Measurements from ENCODE around the gene FAM89A. TPM values are rescaled to one million over a fixed set of nuclear protein-coding genes. Genes with fewer than 3 reads are reported as not detected.

The FAM89A gene
- total and polyA plus RNA-seq, 9 of the 15 experiments (the other 6 are each of a cell fraction or from before 2014, with no cell fraction given), result 8.7 to 66.2 (median 43.3) TPM

- TF ChIP-seq ZNF398 (CRISPR knock-in tag; IDR thresholded peaks at IDR 0.05) (peak; percentile 67; the same call in 1 of the 2 replicates), HMGXB4 (CRISPR knock-in tag; IDR thresholded peaks at IDR 0.05) (peak; percentile 48; the same call in 1 of the 2 replicates), TFAM (CRISPR knock-in tag; conservative IDR thresholded peaks at IDR 0.05) (no peak), ZNF740 (CRISPR knock-in tag; IDR thresholded peaks at IDR 0.05) (no peak), ZNF740 (tag; IDR thresholded peaks at IDR 0.05) (peak in 1 of 2 experiments; percentile 89; a peak in 2 of 4 replicates), KDM2B (CRISPR knock-in tag; IDR thresholded peaks at IDR 0.05) (no peak), ESRRA (IDR thresholded peaks at IDR 0.05; ENCODE audit: borderline replicate concordance, low read depth) (peak; percentile 90; the same call in 1 of the 2 replicates), POLR3G (IDR thresholded peaks at IDR 0.05; ENCODE audit: extremely low read depth, insufficient read length, insufficient replicate concordance) (no peak), STAT5A (IDR thresholded peaks at IDR 0.05; ENCODE audit: borderline replicate concordance, low read length) (peak; percentile 79), ZBTB49 (CRISPR knock-in tag; IDR thresholded peaks at IDR 0.05; ENCODE audit: borderline replicate concordance) (no peak), RUNX1 (IDR thresholded peaks at IDR 0.05; ENCODE audit: low read depth) (no peak), RBM34 (IDR thresholded peaks at IDR 0.05; ENCODE audit: borderline replicate concordance, insufficient read depth, low read length) (no peak), HOMEZ (CRISPR knock-in tag; IDR thresholded peaks at IDR 0.05) (peak; percentile 68; the same call in 1 of the 2 replicates), SRSF9 (IDR thresholded peaks at IDR 0.05; ENCODE audit: borderline replicate concordance, low read depth, low read length) (no peak), PYGO2 (tag; IDR thresholded peaks at IDR 0.05) (no peak), MAZ (CRISPR knock-in tag; conservative IDR thresholded peaks at IDR 0.05 in 1 of 2, IDR thresholded peaks at IDR 0.05 in 1 of 2) (peak; percentile 43 to 76; a peak in 3 of 4 replicates), BCOR (IDR thresholded peaks at IDR 0.05) (no peak), TAF15 (IDR thresholded peaks at IDR 0.05; ENCODE audit: low read depth, low read length) (no peak)
Observed at GRCh38 chr1:231049121-231049979, 9.3 kb upstream of the FAM89A start (continued).

Measured in K562 (cell line).